Osteocyte (in vitro differentiated cells): Measurements from ENCODE around the gene PI4KA. TPM values are rescaled to one million over a fixed set of nuclear protein-coding genes. Genes with fewer than 3 reads are reported as not detected.
"Not testable (repeated sequence)": the region's sequence is repeated elsewhere in the genome, so short reads cannot be mapped to it uniquely, and the experiment has no call there.

Experiments
- DNase-seq: peaks from one replicate; pipeline ENCODE4 v3.0.0; 2021; ENCODE audit warnings: mixed read lengths; ENCODE audit not compliant: unreplicated experiment; ENCODE audit errors: extremely low spot score
- H3K27ac Mint-ChIP-seq: one replicate; pipeline ENCODE4 v1.8.0; 2021; ENCODE audit warnings: mild to moderate bottlenecking, mixed read lengths; ENCODE audit not compliant: unreplicated experiment
- H3K27me3 Mint-ChIP-seq: one replicate; pipeline ENCODE4 v1.8.0; 2021; ENCODE audit warnings: mixed read lengths; ENCODE audit not compliant: unreplicated experiment
- H3K36me3 Mint-ChIP-seq: one replicate; pipeline ENCODE4 v1.8.0; 2021; ENCODE audit warnings: mixed read lengths; ENCODE audit not compliant: unreplicated experiment
- H3K4me1 Mint-ChIP-seq: one replicate; pipeline ENCODE4 v1.8.0; 2021; ENCODE audit warnings: mixed read lengths; ENCODE audit not compliant: unreplicated experiment
- H3K4me3 Mint-ChIP-seq: one replicate; pipeline ENCODE4 v1.8.0; 2021; ENCODE audit warnings: mild to moderate bottlenecking, moderate library complexity, mixed read lengths; ENCODE audit not compliant: unreplicated experiment
- H3K9me3 Mint-ChIP-seq: one replicate; pipeline ENCODE4 v1.8.0; 2021; ENCODE audit warnings: mixed read lengths; ENCODE audit not compliant: unreplicated experiment
- total RNA-seq: library from RNA; stranded (reverse); gene quantifications from 2 replicates; pipeline ENCODE4 v1.2.1, GENCODE V29; 2021
- TF ChIP-seq, protein P1 (sequence below): fragments of 200-600 bp; sonication (generic); IDR thresholded peaks from 2 replicates; pipeline ENCODE4 v1.5.0; 2021; ENCODE audit warnings: antibody characterized with exemption, mild to moderate bottlenecking, moderate library complexity

Gene PI4KA
- total RNA-seq, 1 donor from 2014 or later, result 108 TPM

DNA sequence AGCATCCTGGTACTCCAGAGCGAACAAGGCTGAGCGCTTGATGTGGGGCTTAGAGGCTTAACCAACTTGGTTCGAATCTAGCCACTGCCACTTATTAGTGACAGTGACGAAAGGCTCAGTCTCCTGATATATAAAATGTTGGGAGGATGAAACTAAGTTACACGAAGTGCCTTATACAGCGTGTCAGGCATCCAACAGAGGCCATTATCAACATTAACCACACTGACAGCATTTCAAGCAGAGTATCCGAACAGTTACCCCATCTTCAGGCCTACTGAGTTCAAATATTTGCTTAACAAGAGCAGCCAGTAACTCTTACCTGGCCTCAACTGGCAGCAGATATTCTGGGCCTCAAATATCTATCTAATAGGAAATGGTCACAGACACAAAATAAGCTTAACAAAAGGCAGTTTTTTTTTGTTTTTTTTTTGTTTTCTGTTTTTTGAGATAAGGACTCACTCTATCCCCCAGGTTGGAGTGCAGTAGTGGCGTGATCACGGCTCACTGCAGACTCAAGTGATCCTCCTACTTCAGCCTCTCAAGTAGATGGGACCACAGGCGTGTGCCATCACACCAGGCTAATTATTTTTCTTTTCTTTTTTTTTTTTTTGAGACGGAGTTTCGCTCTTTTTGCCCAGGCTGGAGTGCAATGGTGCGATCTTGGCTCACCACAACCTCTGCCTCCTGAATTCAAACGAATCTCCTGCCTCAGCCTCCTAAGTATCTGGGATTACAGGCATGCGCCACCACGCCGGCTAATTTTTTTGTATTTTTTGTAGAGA, 81.8 kb downstream of the PI4KA start:
- no peaks in the 10 kb centered on the region for H3K9me3 Mint-ChIP-seq
- no peaks in the 10 kb centered on the region for H3K4me1 Mint-ChIP-seq
- H3K27me3 Mint-ChIP-seq, result no peaks in the 10 kb centered on the region
- DNase-seq, result no peak
- H3K36me3 Mint-ChIP-seq, result peaks cover 19% of the 10 kb centered on the region
- no peak overlapping the region for H3K27ac Mint-ChIP-seq
- H3K4me3 Mint-ChIP-seq, result no peak overlapping the region
- TF ChIP-seq, protein P1, sequence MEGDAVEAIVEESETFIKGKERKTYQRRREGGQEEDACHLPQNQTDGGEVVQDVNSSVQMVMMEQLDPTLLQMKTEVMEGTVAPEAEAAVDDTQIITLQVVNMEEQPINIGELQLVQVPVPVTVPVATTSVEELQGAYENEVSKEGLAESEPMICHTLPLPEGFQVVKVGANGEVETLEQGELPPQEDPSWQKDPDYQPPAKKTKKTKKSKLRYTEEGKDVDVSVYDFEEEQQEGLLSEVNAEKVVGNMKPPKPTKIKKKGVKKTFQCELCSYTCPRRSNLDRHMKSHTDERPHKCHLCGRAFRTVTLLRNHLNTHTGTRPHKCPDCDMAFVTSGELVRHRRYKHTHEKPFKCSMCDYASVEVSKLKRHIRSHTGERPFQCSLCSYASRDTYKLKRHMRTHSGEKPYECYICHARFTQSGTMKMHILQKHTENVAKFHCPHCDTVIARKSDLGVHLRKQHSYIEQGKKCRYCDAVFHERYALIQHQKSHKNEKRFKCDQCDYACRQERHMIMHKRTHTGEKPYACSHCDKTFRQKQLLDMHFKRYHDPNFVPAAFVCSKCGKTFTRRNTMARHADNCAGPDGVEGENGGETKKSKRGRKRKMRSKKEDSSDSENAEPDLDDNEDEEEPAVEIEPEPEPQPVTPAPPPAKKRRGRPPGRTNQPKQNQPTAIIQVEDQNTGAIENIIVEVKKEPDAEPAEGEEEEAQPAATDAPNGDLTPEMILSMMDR, result no peak

DNA sequence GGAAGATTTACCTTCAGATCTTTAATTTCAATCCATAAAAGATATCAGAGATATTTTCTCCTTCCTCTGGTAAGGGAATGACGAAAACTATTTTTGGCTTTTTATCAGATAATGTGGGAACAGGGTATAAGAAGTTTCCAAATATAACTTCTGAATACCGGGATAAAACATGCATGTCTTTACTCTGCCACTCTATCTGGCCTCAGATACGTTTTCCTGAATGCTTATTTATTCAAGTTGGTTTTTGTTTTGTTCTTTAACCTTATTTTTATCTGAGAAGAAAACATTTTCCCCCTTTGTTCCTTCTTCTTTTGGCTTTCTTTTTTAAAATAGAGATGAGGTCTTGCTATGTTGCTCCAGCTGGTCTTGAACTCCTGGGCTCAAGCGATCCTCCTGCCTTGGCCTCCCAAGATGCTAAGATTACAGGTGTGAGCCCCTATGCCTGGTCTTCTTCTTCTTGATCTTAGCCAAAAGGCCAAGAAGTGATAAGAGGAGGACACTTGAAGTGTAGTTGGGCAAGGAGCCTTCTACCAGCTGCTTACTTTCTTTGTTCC, 83.2 kb downstream of the PI4KA start:
- TF ChIP-seq, protein P1, result no peak
- peaks cover 21% of the 10 kb centered on the region for H3K36me3 Mint-ChIP-seq
- no peaks in the 10 kb centered on the region for H3K27me3 Mint-ChIP-seq
- H3K27ac Mint-ChIP-seq, result no peak overlapping the region
- DNase-seq, result no peak
- no peaks in the 10 kb centered on the region for H3K4me1 Mint-ChIP-seq
- H3K9me3 Mint-ChIP-seq, result no peaks in the 10 kb centered on the region
- no peak overlapping the region for H3K4me3 Mint-ChIP-seq

DNA sequence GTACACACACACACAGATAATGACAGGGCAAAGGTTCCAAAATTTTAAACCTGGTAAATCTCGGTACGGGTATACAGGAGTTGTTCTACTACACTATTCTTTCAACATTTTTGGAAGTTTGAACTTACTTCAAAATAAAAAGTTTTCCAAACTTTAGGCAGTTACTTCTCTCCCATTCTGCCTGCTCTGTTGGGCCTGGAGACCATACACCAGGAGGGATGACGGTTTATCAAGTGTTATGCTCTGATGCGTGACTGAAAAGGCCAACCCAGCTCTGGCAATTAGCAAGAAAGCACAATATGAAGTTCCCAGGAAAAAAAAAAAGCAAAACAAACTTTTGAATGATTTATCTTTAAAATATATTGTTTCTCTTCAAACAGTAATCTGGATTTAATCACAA, 83.7 kb downstream of the PI4KA start:
- H3K27ac Mint-ChIP-seq, result no peak overlapping the region
- no peaks in the 10 kb centered on the region for H3K4me1 Mint-ChIP-seq
- TF ChIP-seq, protein P1, result no peak
- H3K36me3 Mint-ChIP-seq, result peaks cover 22% of the 10 kb centered on the region
- no peaks in the 10 kb centered on the region for H3K9me3 Mint-ChIP-seq
- no peak for DNase-seq
- H3K27me3 Mint-ChIP-seq, result no peaks in the 10 kb centered on the region
- no peak overlapping the region for H3K4me3 Mint-ChIP-seq

DNA sequence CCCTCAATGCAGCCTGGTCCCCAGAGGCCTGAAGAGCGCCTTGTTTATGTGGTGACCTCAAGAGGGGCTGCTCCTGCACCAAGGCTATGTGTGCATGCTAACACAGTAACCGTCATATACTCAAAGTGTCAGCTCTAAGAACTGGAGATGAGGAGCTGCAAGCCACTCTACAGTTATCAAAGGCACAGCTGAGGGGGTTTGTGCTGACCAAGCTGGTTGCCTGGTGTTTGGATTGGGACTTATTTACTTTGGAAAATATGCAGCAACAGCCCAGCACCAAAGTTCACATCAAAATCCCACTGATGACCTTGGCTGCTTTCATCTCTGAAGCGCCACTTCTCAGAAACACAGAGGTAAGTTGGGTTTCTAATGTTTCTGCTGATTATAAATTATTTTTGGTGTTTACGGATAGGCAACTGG, 84.8 kb downstream of the PI4KA start, which contains the start of gene SERPIND1:
TSS of gene SERPIND1 (plus strand) at position 321 of the 420 bp plus-strand sequence. CDS start 5,200 bp downstream, outside the sequence.
- no peak within 1 kb of the TSS for H3K27ac Mint-ChIP-seq
- H3K4me3 Mint-ChIP-seq, result no peak within 1 kb of the TSS
- peaks cover 23% of the 10 kb centered on the region for H3K36me3 Mint-ChIP-seq
- H3K9me3 Mint-ChIP-seq, result no peaks in the 10 kb centered on the region
- no peaks in the 10 kb centered on the region for H3K4me1 Mint-ChIP-seq
- no peaks in the 10 kb centered on the region for H3K27me3 Mint-ChIP-seq
- DNase-seq, result no peak
- TF ChIP-seq, protein P1, result no peak

DNA sequence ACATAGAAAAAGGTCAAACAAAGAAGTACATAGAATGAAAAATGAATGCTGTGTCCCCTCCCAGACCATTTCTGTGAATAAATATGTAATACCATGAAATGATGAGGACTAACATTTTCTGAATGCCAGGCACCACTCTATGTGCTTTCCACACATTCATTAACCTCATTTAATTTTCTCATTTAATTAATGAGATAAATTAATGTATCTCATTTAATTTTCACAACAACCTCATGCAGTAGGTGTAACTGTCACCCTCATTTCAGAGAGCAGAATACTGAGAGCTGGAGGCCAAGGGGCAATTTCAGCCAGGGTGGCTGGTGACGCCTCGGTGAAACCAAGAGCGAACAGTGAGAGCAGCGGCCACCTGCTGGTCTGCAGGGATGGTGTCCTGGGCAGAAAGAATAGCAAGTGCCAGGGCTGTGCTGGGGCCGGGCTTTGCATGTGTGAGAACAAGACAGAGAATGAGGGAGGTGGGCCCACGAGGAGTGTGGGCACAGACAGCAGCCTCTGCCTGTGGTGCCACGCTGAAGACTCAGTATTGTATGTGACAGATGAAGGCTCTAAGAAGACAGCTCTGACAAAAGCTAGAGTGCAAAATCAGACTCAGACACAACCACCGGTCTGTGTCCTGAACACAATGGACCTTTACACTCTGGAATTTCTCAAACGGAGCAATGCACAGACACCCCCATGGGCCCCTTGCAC, 86.5 kb downstream of the PI4KA start:
- Mint-ChIP-seq H3K36me3 (peaks cover 21% of the 10 kb centered on the region), H3K27ac (peak overlapping the region; percentile 31), H3K9me3 (no peaks in the 10 kb centered on the region), H3K27me3 (no peaks in the 10 kb centered on the region), H3K4me1 (no peaks in the 10 kb centered on the region), H3K4me3 (no peak overlapping the region)
- TF ChIP-seq, protein P1, result no peak
- DNase-seq, result no peak

DNA sequence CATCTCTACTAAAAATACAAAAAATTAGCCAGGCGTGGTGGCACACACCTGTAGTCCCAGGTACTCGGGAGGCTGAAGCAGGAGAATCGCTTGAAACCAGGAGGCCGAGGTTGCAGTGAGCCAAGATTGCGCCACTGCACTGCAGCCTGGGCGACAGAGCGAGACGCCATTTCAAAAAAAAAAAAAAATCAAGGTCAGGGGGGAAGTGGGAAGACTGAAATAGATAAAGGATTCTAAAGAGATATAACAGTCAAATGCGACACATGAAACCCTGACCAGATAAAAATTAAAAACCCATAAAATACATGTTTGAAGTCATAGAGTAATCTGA, 89.2 kb downstream of the PI4KA start:
- not testable (repeated sequence) for H3K4me3 Mint-ChIP-seq, H3K27me3 Mint-ChIP-seq, H3K9me3 Mint-ChIP-seq, H3K27ac Mint-ChIP-seq, DNase-seq, H3K4me1 Mint-ChIP-seq
- peaks cover 25% of the 10 kb centered on the region for H3K36me3 Mint-ChIP-seq
